Astrocyte (in vitro differentiated cells and primary cell): ENCODE measurements around the gene GRIN2A. TPM values are rescaled to one million over a fixed set of nuclear protein-coding genes. Genes with fewer than 3 reads are reported as not detected.

Experiments
- DNase-seq: peaks from one replicate; pipeline ENCODE4 v3.0.0-alpha.2; 2010; ENCODE audit warnings: low read depth
- FAIRE-seq: peaks from 2 replicates; lab custom pipeline; 2011; peaks lifted over from hg19 to GRCh38; lab: Jason Lieb, UNC
- H2AFZ ChIP-seq: 2 replicates; pipeline ENCODE4 v1.6.0; 2012; ENCODE audit warnings: low read depth, low read length, inconsistent platforms
- H3K27ac ChIP-seq: 2 replicates; pipeline ENCODE4 v1.5.1; 2011; ENCODE audit warnings: low read depth, low read length, inconsistent platforms
- H3K27me3 ChIP-seq: 2 replicates; pipeline ENCODE4 v1.6.0; 2011; ENCODE audit warnings: low read length, inconsistent platforms; ENCODE audit not compliant: insufficient read depth
- H3K36me3 ChIP-seq: 2 replicates; pipeline ENCODE4 v1.5.1; 2011; ENCODE audit warnings: low read length, inconsistent platforms; ENCODE audit not compliant: insufficient read depth
- H3K4me1 ChIP-seq: 2 replicates; pipeline ENCODE4 v1.5.1; 2011; ENCODE audit warnings: low read length, inconsistent platforms; ENCODE audit not compliant: insufficient read depth
- H3K4me2 ChIP-seq: 2 replicates; pipeline ENCODE4 v1.6.0; 2012; ENCODE audit warnings: low read length, inconsistent platforms
- H3K4me3 ChIP-seq: 2 replicates; pipeline ENCODE4 v1.5.1; 2011; ENCODE audit warnings: low read depth, mild to moderate bottlenecking, low read length, inconsistent platforms; ENCODE audit not compliant: insufficient read depth
- H3K79me2 ChIP-seq: 2 replicates; pipeline ENCODE4 v1.6.0; 2012; ENCODE audit warnings: mild to moderate bottlenecking, low read length, inconsistent platforms; ENCODE audit not compliant: insufficient read depth
- H3K9ac ChIP-seq: 2 replicates; pipeline ENCODE4 v1.6.0; 2012; ENCODE audit warnings: mild to moderate bottlenecking, low read length, inconsistent platforms
- H3K9me3 ChIP-seq: 2 replicates; pipeline ENCODE4 v1.5.1; 2012; ENCODE audit warnings: low read depth, mild to moderate bottlenecking, low read length, inconsistent platforms; ENCODE audit not compliant: insufficient read depth
- H4K20me1 ChIP-seq: 2 replicates; pipeline ENCODE4 v1.6.0; 2012; ENCODE audit warnings: low read length, inconsistent platforms; ENCODE audit not compliant: insufficient read depth
- H3K27ac Mint-ChIP-seq: one replicate; pipeline ENCODE4 v1.8.0; 2021; ENCODE audit warnings: mild to moderate bottlenecking, mixed read lengths; ENCODE audit not compliant: unreplicated experiment
- H3K27me3 Mint-ChIP-seq: one replicate; pipeline ENCODE4 v1.8.0; 2021; ENCODE audit warnings: low read depth, mixed read lengths; ENCODE audit not compliant: unreplicated experiment
- H3K36me3 Mint-ChIP-seq: one replicate; pipeline ENCODE4 v1.8.0; 2021; ENCODE audit warnings: low read depth, mixed read lengths; ENCODE audit not compliant: unreplicated experiment
- H3K4me1 Mint-ChIP-seq: one replicate; pipeline ENCODE4 v1.8.0; 2021; ENCODE audit warnings: low read depth, mixed read lengths; ENCODE audit not compliant: unreplicated experiment
- H3K4me3 Mint-ChIP-seq: one replicate; pipeline ENCODE4 v1.8.0; 2021; ENCODE audit warnings: mild to moderate bottlenecking, moderate library complexity, mixed read lengths; ENCODE audit not compliant: unreplicated experiment
- H3K9me3 Mint-ChIP-seq: one replicate; pipeline ENCODE4 v1.8.0; 2021; ENCODE audit warnings: mild to moderate bottlenecking, mixed read lengths; ENCODE audit not compliant: unreplicated experiment
- EZH2 ChIP-seq: IDR thresholded peaks from 2 replicates; pipeline ENCODE4 v1.6.1; 2012; ENCODE audit warnings: mild to moderate bottlenecking, low read length, inconsistent platforms; ENCODE audit not compliant: insufficient read depth
- total RNA-seq: library from RNA; stranded (reverse); gene quantifications from 2 replicates; pipeline ENCODE4 v1.2.1, GENCODE V29; 2021
- TF ChIP-seq, protein P1 (sequence below): IDR thresholded peaks from 2 replicates; pipeline ENCODE4 v1.5.1; 2011; ENCODE audit warnings: low read depth, mild to moderate bottlenecking, inconsistent platforms, low read length, moderate library complexity; ENCODE audit not compliant: insufficient read depth

Gene GRIN2A
- total RNA-seq, 1 donor from 2014 or later: 0.68 TPM

DNA sequence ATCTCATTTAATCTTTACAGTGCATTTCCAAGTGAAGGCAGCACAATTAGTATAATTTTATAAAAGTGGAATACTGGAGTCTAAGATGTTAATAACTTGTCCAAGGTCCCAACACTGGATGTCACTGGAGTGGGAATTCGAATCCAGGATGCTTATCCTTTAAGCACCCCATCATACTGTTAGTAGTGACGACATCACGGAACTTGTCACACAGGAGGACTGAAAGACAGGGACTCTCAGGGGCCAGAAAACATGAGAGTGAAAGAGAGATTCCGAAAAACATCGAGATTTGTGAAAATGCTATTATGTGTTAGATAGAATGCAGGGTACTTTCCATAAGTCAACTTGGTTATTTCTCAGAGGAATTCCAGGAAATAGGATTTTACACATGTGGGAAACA, 374.0 kb downstream of the GRIN2A start:
- no peaks in the 10 kb centered on the region for H3K36me3 ChIP-seq
- Mint-ChIP-seq H3K9me3 (no peaks in the 10 kb centered on the region), H3K27ac (no peak overlapping the region), H3K27me3 (peaks cover 10% of the 10 kb centered on the region), H3K36me3 (no peaks in the 10 kb centered on the region), H3K4me3 (no peak overlapping the region), H3K4me1 (no peaks in the 10 kb centered on the region)
- TF ChIP-seq, protein P1, sequence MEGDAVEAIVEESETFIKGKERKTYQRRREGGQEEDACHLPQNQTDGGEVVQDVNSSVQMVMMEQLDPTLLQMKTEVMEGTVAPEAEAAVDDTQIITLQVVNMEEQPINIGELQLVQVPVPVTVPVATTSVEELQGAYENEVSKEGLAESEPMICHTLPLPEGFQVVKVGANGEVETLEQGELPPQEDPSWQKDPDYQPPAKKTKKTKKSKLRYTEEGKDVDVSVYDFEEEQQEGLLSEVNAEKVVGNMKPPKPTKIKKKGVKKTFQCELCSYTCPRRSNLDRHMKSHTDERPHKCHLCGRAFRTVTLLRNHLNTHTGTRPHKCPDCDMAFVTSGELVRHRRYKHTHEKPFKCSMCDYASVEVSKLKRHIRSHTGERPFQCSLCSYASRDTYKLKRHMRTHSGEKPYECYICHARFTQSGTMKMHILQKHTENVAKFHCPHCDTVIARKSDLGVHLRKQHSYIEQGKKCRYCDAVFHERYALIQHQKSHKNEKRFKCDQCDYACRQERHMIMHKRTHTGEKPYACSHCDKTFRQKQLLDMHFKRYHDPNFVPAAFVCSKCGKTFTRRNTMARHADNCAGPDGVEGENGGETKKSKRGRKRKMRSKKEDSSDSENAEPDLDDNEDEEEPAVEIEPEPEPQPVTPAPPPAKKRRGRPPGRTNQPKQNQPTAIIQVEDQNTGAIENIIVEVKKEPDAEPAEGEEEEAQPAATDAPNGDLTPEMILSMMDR: no peak
- no peak for TF ChIP-seq EZH2
- no peak overlapping the region for H3K4me3 ChIP-seq
- H4K20me1 ChIP-seq: no peaks in the 10 kb centered on the region
- H2AFZ ChIP-seq: no peak overlapping the region
- no peak overlapping the region for H3K27ac ChIP-seq
- FAIRE-seq: no peak
- no peak overlapping the region for H3K9ac ChIP-seq
- H3K4me1 ChIP-seq: no peaks in the 10 kb centered on the region
- H3K79me2 ChIP-seq: no peaks in the 10 kb centered on the region
- H3K4me2 ChIP-seq: no peak overlapping the region
- H3K9me3 ChIP-seq: peaks cover 2% of the 10 kb centered on the region
- no peaks in the 10 kb centered on the region for H3K27me3 ChIP-seq
- DNase-seq: no peak

DNA sequence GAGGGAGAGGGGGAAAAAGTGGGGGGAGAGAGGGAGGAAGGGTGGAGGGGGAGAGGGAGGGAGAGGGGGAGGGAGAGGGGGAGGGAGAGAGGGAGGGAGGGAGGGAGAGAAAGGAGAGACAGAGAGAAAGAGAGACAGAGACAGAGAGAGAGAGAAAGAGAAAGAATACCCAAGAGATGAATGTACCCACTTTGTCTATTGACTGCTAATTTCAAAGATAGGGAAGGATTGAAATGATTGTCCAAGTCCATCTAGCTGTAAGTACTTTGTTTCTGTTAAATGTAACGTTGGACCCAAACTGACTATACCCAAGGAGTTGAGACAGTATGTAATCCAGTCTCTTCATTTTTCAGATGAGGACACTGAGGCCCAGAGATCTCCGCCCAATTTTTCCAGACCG, 374.9 kb downstream of the GRIN2A start:
- Mint-ChIP-seq H3K27me3 (peaks cover 10% of the 10 kb centered on the region), H3K4me3 (no peak overlapping the region), H3K27ac (no peak overlapping the region), H3K9me3 (no peaks in the 10 kb centered on the region), H3K36me3 (no peaks in the 10 kb centered on the region), H3K4me1 (no peaks in the 10 kb centered on the region)
- H3K9ac ChIP-seq: no peak overlapping the region
- no peaks in the 10 kb centered on the region for H3K79me2 ChIP-seq
- H3K27me3 ChIP-seq: no peaks in the 10 kb centered on the region
- no peak overlapping the region for H2AFZ ChIP-seq
- TF ChIP-seq, protein P1: no peak
- no peak for TF ChIP-seq EZH2
- H3K4me1 ChIP-seq: no peaks in the 10 kb centered on the region
- no peak overlapping the region for H3K4me3 ChIP-seq
- no peaks in the 10 kb centered on the region for H3K36me3 ChIP-seq
- no peaks in the 10 kb centered on the region for H4K20me1 ChIP-seq
- DNase-seq (no peak), FAIRE-seq (no peak)
- peaks cover 2% of the 10 kb centered on the region for H3K9me3 ChIP-seq
- H3K27ac ChIP-seq: no peak overlapping the region
- no peak overlapping the region for H3K4me2 ChIP-seq

DNA sequence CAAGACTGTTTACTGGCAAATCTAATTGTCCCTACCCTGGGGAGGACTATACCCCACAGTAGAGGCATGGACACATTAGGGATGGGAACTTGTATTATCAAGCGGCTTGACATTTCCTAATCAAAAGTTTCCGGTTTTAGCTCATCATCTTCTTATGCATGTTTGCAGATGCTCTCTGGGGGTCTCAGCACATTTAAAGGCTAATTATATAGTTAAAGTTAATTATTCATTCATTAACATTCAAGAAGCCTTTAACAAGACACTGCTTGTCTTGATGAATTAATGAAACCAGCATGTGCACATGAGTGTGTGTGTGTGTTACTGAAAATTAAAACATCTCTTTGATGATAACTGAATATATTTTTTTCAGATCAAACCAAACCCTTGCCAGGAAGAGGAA, 377.1 kb downstream of the GRIN2A start:
- H3K4me3 ChIP-seq: no peak overlapping the region
- no peak for FAIRE-seq
- H3K4me3 Mint-ChIP-seq: no peak overlapping the region

More for the DNA sequence above, 377.1 kb downstream of the GRIN2A start:
- Histone ChIP-seq H3K27ac (no peak overlapping the region), H3K9ac (no peak overlapping the region), H3K79me2 (no peaks in the 10 kb centered on the region), H2AFZ (no peak overlapping the region), H3K27me3 (no peaks in the 10 kb centered on the region), H3K4me2 (no peak overlapping the region), H3K36me3 (no peaks in the 10 kb centered on the region), H3K9me3 (peaks cover 2% of the 10 kb centered on the region), H3K4me1 (no peaks in the 10 kb centered on the region), H4K20me1 (no peaks in the 10 kb centered on the region)
- Mint-ChIP-seq H3K27ac (no peak overlapping the region), H3K36me3 (no peaks in the 10 kb centered on the region), H3K9me3 (no peaks in the 10 kb centered on the region), H3K27me3 (peaks cover 19% of the 10 kb centered on the region), H3K4me1 (no peaks in the 10 kb centered on the region)
- TF ChIP-seq EZH2: no peak
- TF ChIP-seq, protein P1: no peak
- DNase-seq: no peak
